Glomerular visceral epithelial cell (primary cell): ENCODE data around the gene NR2E3.
"Not testable (repeated sequence)": the region's sequence is repeated elsewhere in the genome, so short reads cannot be mapped to it uniquely, and the experiment has no call there.

Experiments used
- DNase-seq: peaks from one replicate; pipeline ENCODE4 v3.0.0-alpha.2; 2016; ENCODE audit errors: extremely low spot score

NR2E3 gene

GRCh38 chr15:71815301-71815700, 4.9 kb downstream of the NR2E3 start:
- DNase-seq = no peak

- DNase-seq = no peak
Observed at GRCh38 chr15:71817351-71817750, 7.0 kb downstream of the NR2E3 start.

DNA sequence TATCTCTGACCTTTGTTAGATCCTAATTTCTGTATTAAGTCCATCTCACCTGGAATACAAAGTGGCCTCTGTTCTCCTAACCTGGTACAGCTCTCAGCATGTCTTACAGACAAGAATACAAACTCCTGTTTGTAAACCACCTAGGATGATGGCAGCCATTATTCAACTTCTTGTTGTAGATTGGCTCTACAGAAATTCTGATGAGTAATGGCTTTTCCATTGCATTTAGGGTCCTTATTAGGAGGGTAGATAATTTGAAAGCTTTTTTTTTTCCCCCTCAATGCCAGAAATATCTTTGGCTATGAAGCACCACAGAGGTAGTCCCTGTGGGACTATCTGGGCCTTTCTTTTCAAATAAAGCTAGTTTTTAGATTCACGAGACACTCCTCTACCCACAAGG, 9.8 kb downstream of the NR2E3 start:
- no peak for DNase-seq

DNA sequence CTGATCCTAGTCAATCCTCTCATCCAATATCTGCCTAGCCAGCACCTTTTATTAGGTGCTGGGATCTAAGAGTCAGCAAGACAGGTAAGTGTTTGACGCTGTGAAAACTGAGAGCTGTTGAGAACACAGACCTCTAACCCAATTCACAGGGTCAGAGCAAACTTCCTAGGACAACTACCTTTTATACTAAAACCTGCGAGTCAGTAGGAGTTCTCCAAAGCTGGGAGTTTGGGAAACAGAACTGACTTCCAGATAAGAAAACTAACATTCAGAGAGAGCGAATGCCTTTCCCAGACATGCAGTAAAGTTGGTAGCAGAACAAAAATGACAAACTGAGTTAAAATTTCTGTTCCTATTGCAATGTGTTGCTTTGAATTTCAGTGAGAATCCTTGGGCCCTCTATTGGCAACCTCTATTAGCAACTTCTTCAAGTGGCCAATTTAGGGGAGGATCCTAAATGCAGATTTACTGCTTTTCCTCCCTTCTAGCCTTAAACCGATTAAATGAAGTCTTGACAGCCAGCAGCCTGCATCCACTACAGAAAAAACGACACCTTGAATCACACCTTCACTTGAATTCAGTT, 11.3 kb downstream of the NR2E3 start:
- no peak for DNase-seq

DNA sequence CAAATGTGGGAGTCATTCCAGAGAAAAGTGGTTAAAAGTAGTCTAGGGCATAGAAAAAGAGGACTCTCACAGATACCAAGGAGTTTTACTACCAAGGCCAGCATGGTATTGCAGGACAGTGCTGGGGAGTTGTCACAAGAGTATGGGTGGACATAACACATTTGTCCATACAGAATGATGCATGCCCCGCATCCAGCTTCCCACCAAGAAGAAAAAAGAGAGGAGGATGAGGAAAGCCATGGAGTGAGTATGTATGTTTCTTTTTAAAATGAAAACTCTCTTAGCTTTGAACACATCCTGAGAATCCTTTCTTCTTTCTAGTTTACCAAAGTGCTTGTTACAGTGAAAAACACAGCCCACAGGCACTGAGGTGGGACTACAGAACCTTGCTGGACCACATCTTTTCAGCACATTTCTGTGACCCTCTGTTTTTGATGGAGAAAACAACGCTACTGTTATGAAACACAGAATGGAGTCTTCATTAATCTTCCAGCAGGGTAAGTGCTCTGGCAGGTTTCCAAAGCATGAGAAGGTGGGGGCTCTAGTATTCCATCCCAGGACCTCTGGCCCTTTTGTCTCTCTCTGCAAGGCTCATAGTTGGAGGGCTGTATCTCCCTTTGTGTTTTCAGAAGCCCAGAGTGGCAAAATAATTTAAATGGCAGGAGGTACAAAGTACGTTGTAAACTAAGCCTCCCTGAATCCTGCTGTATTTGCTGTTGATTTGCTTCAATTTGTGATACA, 12.7 kb downstream of the NR2E3 start:
- DNase-seq = no peak

- DNase-seq = no peak
Observed at GRCh38 chr15:71823801-71824200, 13.4 kb downstream of the NR2E3 start.

GRCh38 chr15:71825021-71825730, 14.8 kb downstream of the NR2E3 start:
- DNase-seq = no peak

GRCh38 chr15:71826196-71826595, 15.8 kb downstream of the NR2E3 start:
- DNase-seq = no peak

DNA sequence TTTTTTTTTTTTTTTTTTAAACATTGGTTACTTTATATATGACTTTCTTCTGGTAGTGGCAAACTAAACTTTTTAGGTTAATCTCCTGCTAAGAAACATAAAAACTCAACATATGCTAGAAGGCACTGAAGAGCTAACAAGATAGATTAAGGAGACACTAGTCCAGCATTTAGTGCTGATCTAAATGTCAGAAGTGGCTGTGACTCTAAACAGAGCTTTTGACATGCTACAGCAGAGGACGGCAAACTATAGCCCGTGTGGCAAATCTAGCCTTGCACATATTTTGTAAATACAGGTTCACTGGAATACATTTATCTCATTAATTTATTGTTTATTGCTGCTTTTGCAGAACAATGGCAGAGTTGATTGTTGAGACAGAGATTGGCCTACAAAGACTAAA, 20.6 kb downstream of the NR2E3 start:
- DNase-seq = no peak

DNA sequence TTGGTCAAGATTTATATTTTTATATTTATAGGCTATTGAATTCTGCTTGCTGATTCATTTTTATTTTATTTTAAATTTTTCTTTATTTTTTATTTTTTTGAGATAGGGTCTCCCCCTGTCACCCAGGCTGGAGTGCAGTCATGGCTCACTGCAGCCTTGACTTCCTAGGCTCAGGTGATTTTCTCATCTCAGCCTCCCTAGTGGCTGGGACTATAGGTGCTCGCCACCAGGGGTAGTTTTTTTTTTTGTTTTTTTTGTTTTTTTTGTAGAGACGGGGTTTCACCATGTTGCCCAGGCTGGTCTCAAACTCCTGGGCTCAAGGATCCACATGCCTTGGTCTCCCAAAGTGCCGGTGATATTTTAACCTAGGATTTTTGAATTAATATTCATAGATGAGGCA, 31.2 kb downstream of the NR2E3 start:
- DNase-seq = no peak

DNA sequence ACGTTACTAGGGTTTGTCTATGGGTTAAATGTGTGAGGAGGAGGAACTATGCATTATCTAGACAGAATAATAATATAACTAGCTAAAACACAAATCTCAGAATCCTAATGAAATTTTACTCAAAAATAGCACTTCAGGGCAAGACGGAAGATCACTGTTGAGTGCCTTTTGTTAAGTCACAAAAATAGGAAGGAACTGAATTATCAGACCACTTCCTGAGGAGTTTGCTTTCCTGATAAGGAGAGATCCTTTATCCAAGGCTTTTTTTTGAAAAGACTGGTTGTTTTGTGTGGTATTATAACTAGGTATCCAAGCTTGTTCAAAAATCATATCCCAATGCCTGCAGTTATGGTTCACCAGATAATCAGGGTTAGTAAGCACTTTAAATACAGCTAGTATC, 34.6 kb downstream of the NR2E3 start:
- DNase-seq = no peak

GRCh38 chr15:71853543-71853942, 43.2 kb downstream of the NR2E3 start:
- DNase-seq = no peak

DNA sequence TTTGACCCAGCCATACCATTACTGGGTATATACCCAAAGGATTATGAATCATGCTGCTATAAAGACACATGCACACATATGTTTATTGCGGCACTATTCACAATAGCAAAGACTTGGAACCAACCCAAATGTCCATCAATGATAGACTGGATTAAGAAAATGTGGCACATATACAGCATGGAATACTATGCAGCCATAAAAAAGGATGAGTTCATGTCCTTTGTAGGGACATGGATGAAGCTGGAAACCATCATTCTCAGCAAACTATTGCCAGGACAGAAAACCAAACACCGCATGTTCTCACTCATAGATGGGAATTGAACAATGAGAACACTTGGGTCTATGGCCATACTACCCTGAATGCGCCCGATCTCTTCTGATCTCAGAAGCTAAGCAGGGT, 47.9 kb downstream of the NR2E3 start:
- DNase-seq = not testable (repeated sequence)
